ENCODE results near the gene EPAS1.

GRCh38 chr2:46380038-46380940, 83.1 kb downstream of the EPAS1 start:
- TF ChIP-seq POLR2AphosphoS5 (IDR thresholded peaks at IDR 0.05; ENCODE audit: low read depth, low read length) (no peak), POLR2A (IDR thresholded peaks at IDR 0.05; ENCODE audit: borderline replicate concordance, extremely low read depth, insufficient read depth, insufficient read length) (no peak), FOSL1 (IDR thresholded peaks at IDR 0.05; ENCODE audit: low read depth) (no peak), RAD21 (IDR thresholded peaks at IDR 0.05; ENCODE audit: low read depth) (no peak)
- TF ChIP-seq, protein P1, sequence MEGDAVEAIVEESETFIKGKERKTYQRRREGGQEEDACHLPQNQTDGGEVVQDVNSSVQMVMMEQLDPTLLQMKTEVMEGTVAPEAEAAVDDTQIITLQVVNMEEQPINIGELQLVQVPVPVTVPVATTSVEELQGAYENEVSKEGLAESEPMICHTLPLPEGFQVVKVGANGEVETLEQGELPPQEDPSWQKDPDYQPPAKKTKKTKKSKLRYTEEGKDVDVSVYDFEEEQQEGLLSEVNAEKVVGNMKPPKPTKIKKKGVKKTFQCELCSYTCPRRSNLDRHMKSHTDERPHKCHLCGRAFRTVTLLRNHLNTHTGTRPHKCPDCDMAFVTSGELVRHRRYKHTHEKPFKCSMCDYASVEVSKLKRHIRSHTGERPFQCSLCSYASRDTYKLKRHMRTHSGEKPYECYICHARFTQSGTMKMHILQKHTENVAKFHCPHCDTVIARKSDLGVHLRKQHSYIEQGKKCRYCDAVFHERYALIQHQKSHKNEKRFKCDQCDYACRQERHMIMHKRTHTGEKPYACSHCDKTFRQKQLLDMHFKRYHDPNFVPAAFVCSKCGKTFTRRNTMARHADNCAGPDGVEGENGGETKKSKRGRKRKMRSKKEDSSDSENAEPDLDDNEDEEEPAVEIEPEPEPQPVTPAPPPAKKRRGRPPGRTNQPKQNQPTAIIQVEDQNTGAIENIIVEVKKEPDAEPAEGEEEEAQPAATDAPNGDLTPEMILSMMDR (IDR thresholded peaks at IDR 0.05 in 2 of 3, conservative IDR thresholded peaks at IDR 0.05 in 1 of 3; ENCODE audit: borderline replicate concordance in 1 of 3, insufficient read depth in 1 of 3, low read depth in 2 of 3, low read length in 2 of 3), result no peak

Measured in HCT116 (cell line).